H1 (cell line): ENCODE measurements around the gene WTIP. TPM values are rescaled to one million over a fixed set of nuclear protein-coding genes. Genes with fewer than 3 reads are reported as not detected.

Experiments
- CTCF ChIA-PET: fragments of 300-600 bp; sonication (Branson Sonifier 250); formaldehyde crosslinking; loops from one replicate; lab custom pipeline; 2021; ENCODE audit not compliant: partially characterized antibody; lab: Charles Lee
- POLR2A ChIA-PET: fragments of 300-600 bp; sonication (Branson Sonifier 250); formaldehyde crosslinking; loops from one replicate; lab custom pipeline; 2021; ENCODE audit warnings: inconsistent platforms; ENCODE audit not compliant: partially characterized antibody; lab: Charles Lee
- DNase-seq, 2 experiments: peaks; one replicate each; pipeline versions ENCODE4 v3.0.0 to v3.0.0-alpha.2; 2010 to 2022; ENCODE audit warnings: low spot score in 2 of 2, low read depth in 1 of 2, mixed read lengths in 1 of 2
- FAIRE-seq: peaks from 2 replicates; lab custom pipeline; 2011; peaks lifted over from hg19 to GRCh38; lab: Jason Lieb, UNC
- H2AFZ ChIP-seq: 2 replicates; pipeline ENCODE4 v1.8.1; 2012; ENCODE audit warnings: low read length, inconsistent platforms
- H2AK5ac ChIP-seq: 2 replicates; pipeline ENCODE4 v1.6.1; 2013; ENCODE audit warnings: low read depth, low read length
- H2BK120ac ChIP-seq: replicated peaks from 2 replicates; pipeline ENCODE3; 2013; ENCODE audit warnings: low read depth, low read length, inconsistent platforms
- H2BK12ac ChIP-seq: 2 replicates; pipeline ENCODE4 v1.6.1; 2013; ENCODE audit warnings: low read depth, low read length
- H2BK15ac ChIP-seq: 2 replicates; pipeline ENCODE4 v1.6.1; 2013; ENCODE audit warnings: low read length
- H2BK20ac ChIP-seq: 2 replicates; pipeline ENCODE4 v1.6.1; 2013; ENCODE audit warnings: low read length
- H2BK5ac ChIP-seq: 2 replicates; pipeline ENCODE4 v1.6.1; 2013; ENCODE audit warnings: low read depth, low read length
- H3K14ac ChIP-seq: 2 replicates; pipeline ENCODE4 v1.6.1; 2013; ENCODE audit warnings: inconsistent platforms; ENCODE audit not compliant: insufficient read length
- H3K18ac ChIP-seq: 2 replicates; pipeline ENCODE4 v1.6.1; 2013; ENCODE audit warnings: low read length; ENCODE audit errors: extremely low read depth
- H3K23ac ChIP-seq: 2 replicates; pipeline ENCODE4 v1.6.1; 2013; ENCODE audit warnings: inconsistent platforms; ENCODE audit not compliant: insufficient read length
- H3K23me2 ChIP-seq: 2 replicates; pipeline ENCODE4 v1.6.1; 2013; ENCODE audit warnings: low read depth, low read length
- H3K27ac ChIP-seq: 2 replicates; pipeline ENCODE4 v1.6.1; 2011; ENCODE audit warnings: low read depth, low read length, inconsistent platforms
- H3K27me3 ChIP-seq, 4 experiments: replicated peaks in 1 of 4; 1 replicate in 1 of 4; 2 replicates in 3 of 4; pipeline versions ENCODE4 v1.6.1 to v1.8.1; 2011 to 2013; ENCODE audit warnings: low read length in 3 of 4, mild to moderate bottlenecking in 3 of 4, inconsistent platforms in 2 of 4, mixed read lengths in 2 of 4, moderate library complexity in 1 of 4; ENCODE audit not compliant: control insufficient read depth in 3 of 4, insufficient read depth in 3 of 4; ENCODE audit errors: extremely low read depth in 1 of 4
- H3K36me3 ChIP-seq, 4 experiments: 2 replicates each; pipeline versions ENCODE4 v1.6.1 to v1.8.1; 2011 to 2013; ENCODE audit warnings: mild to moderate bottlenecking in 4 of 4, low read length in 3 of 4, moderate library complexity in 2 of 4, control low read depth in 1 of 4, inconsistent platforms in 1 of 4; ENCODE audit not compliant: insufficient read depth in 4 of 4, control insufficient read depth in 2 of 4
- H3K4ac ChIP-seq: replicated peaks from 2 replicates; pipeline ENCODE3; 2013; ENCODE audit warnings: low read length, low read depth, mixed read lengths, inconsistent platforms; ENCODE audit not compliant: insufficient read length
- H3K4me1 ChIP-seq, 4 experiments: replicated peaks in 1 of 4; 1 replicate in 1 of 4; 2 replicates in 3 of 4; pipeline versions ENCODE4 v1.6.1 to v1.8.1; 2011 to 2013; ENCODE audit warnings: low read length in 3 of 4, inconsistent platforms in 2 of 4, mixed read lengths in 1 of 4; ENCODE audit not compliant: insufficient read depth in 4 of 4, control insufficient read depth in 3 of 4
- H3K4me2 ChIP-seq, 2 experiments: 2 replicates each; pipeline versions ENCODE4 v1.6.1 to v1.8.1; 2011 to 2013; ENCODE audit warnings: low read depth in 2 of 2, low read length in 2 of 2, control low read depth in 1 of 2, inconsistent platforms in 1 of 2, mild to moderate bottlenecking in 1 of 2; ENCODE audit not compliant: insufficient read depth in 1 of 2
- H3K4me3 ChIP-seq, 4 experiments: fragments of 200-600, 300-600 bp in 1 of 4; sonication (generic), shearing (Covaris generic), sonication (Bioruptor Twin) in 1 of 4; 2 replicates each; pipeline versions ENCODE4 v1.5.1 to v1.8.1; 2011 to 2016; ENCODE audit warnings: low read length in 4 of 4, low read depth in 3 of 4, control low read depth in 2 of 4, inconsistent platforms in 2 of 4, mild to moderate bottlenecking in 2 of 4, mixed read lengths in 1 of 4, moderate library complexity in 1 of 4; ENCODE audit not compliant: insufficient read depth in 2 of 4; ENCODE audit errors: extremely low read depth in 1 of 4
- H3K56ac ChIP-seq: replicated peaks from 2 replicates; pipeline ENCODE3; 2013; ENCODE audit warnings: low read depth, mild to moderate bottlenecking, mixed read lengths, low read length, inconsistent platforms; ENCODE audit not compliant: insufficient read length
- H3K79me1 ChIP-seq: 2 replicates; pipeline ENCODE4 v1.6.1; 2013; ENCODE audit warnings: low read depth, low read length, control low read depth
- H3K79me2 ChIP-seq, 2 experiments: 2 replicates each; pipeline versions ENCODE4 v1.6.1 to v1.8.1; 2012 to 2013; ENCODE audit warnings: low read length in 2 of 2, mild to moderate bottlenecking in 2 of 2, inconsistent platforms in 1 of 2; ENCODE audit not compliant: insufficient read depth in 2 of 2, control insufficient read depth in 1 of 2
- H3K9ac ChIP-seq, 4 experiments: replicated peaks in 1 of 4; 1 replicate in 1 of 4; 2 replicates in 3 of 4; pipeline versions ENCODE4 v1.6.1 to v1.8.1; 2011 to 2013; ENCODE audit warnings: low read depth in 3 of 4, low read length in 3 of 4, control low read depth in 2 of 4, mild to moderate bottlenecking in 2 of 4, moderate library complexity in 2 of 4, inconsistent platforms in 1 of 4; ENCODE audit errors: extremely low read depth in 1 of 4
- H3K9me3 ChIP-seq, 2 experiments: 2 replicates each; pipeline versions ENCODE4 v1.6.1 to v1.8.1; 2012 to 2013; ENCODE audit warnings: mild to moderate bottlenecking in 2 of 2, moderate library complexity in 2 of 2, control low read depth in 1 of 2, inconsistent platforms in 1 of 2, low read depth in 1 of 2, low read length in 1 of 2, mixed read lengths in 1 of 2; ENCODE audit not compliant: insufficient read depth in 2 of 2
- H4K20me1 ChIP-seq, 2 experiments: replicated peaks in 1 of 2; 2 replicates each; pipeline versions ENCODE3 to v1.8.1; 2011 to 2013; ENCODE audit warnings: inconsistent platforms in 2 of 2, low read length in 2 of 2, mild to moderate bottlenecking in 1 of 2; ENCODE audit not compliant: insufficient read depth in 2 of 2, control insufficient read depth in 1 of 2
- H4K5ac ChIP-seq: 2 replicates; pipeline ENCODE4 v1.6.1; 2013; ENCODE audit warnings: low read length, low read depth, mixed read lengths, inconsistent platforms; ENCODE audit not compliant: insufficient read length
- H4K8ac ChIP-seq: 2 replicates; pipeline ENCODE4 v1.8.0; 2013; ENCODE audit warnings: mild to moderate bottlenecking, moderate library complexity, low read length, inconsistent platforms; ENCODE audit not compliant: insufficient read depth; ENCODE audit errors: extremely low read depth
- H4K91ac ChIP-seq: replicated peaks from 2 replicates; pipeline ENCODE3; 2013; ENCODE audit warnings: low read length, mixed read lengths, inconsistent platforms; ENCODE audit not compliant: insufficient read length
- BRCA1 ChIP-seq: IDR thresholded peaks from 2 replicates; pipeline ENCODE4 v1.6.1; 2012; ENCODE audit warnings: low read depth, low read length, improper control_type of control experiment
- CTBP2 ChIP-seq: IDR thresholded peaks from 2 replicates; pipeline ENCODE4 v1.7.0; 2011; ENCODE audit warnings: borderline replicate concordance, mild to moderate bottlenecking, moderate library complexity, mixed read lengths, low read length; ENCODE audit not compliant: insufficient read depth, insufficient read length
- E2F6 ChIP-seq: IDR thresholded peaks from 2 replicates; pipeline ENCODE4 v1.6.1; 2012; ENCODE audit warnings: inconsistent platforms
- KDM5A ChIP-seq: fragments of 200-600 bp; IDR thresholded peaks from 2 replicates; pipeline ENCODE4 v1.7.1; 2012; ENCODE audit warnings: mild to moderate bottlenecking, low read length, inconsistent platforms, mixed read lengths
- SP1 ChIP-seq: IDR thresholded peaks from 2 replicates; pipeline ENCODE4 v1.6.1; 2011; ENCODE audit warnings: low read depth, low read length
- SP2 ChIP-seq: IDR thresholded peaks from 2 replicates; pipeline ENCODE4 v1.6.1; 2012; ENCODE audit warnings: mild to moderate bottlenecking, low read length, inconsistent platforms
- SUZ12 ChIP-seq: fragments of 200-600 bp; sonication (generic); IDR thresholded peaks from 2 replicates; pipeline ENCODE4 v1.6.1; 2012; ENCODE audit warnings: mild to moderate bottlenecking, inconsistent platforms, low read length, moderate library complexity, mixed read lengths
- USF2 ChIP-seq: IDR thresholded peaks from 2 replicates; pipeline ENCODE4 v1.6.1; 2011; ENCODE audit warnings: low read length, improper control_type of control experiment
- WGBS, 2 experiments: shearing (Covaris generic) in 1 of 2; methylation state at CpG; one replicate each; pipeline versions ENCODE4 v1.1.6 to v1.1.7; 2013 to 2015; ENCODE audit warnings: low lambda C conversion rate in 2 of 2, mixed read lengths in 2 of 2, inconsistent platforms in 1 of 2, low coverage in 1 of 2, missing lambda C conversion rate in 1 of 2; ENCODE audit not compliant: insufficient replicate concordance in 2 of 2, insufficient coverage in 1 of 2, insufficient read length in 1 of 2; ENCODE audit errors: extremely low coverage in 1 of 2, missing lambda C conversion rate in 1 of 2; 5-methylcytosine and 5-hydroxymethylcytosine counted together
- polyA plus RNA-seq, 7 experiments: library from polyadenylated mRNA; depleted of rRNA in 3 of 7; stranded (reverse) in 5 of 7; unstranded in 2 of 7; fragments of >200 nt in 5 of 7; fragments of 200-250 nt in 2 of 7; gene quantifications; 1 replicate in 5 of 7; 2 replicates in 1 of 7; 4 replicates in 1 of 7; pipeline versions ENCODE4 v1.2.1 to v1.2.3, GENCODE V29; 2011 to 2013; ENCODE audit warnings: missing spikeins in 2 of 7, mixed read lengths in 2 of 7
- total RNA-seq: library from RNA; stranded (reverse); fragmentation: NEBNext Ultra II Directional; extraction: Animal tissue kit (Norgen Biotek cat#: 25700); gene quantifications from 2 replicates; pipeline ENCODE4 v1.2.1, GENCODE V29; 2021

WTIP gene
- total and polyA plus RNA-seq, 2 of the 8 experiments (the other 6 are each of a cell fraction or from before 2014, with no cell fraction given) = 8.7 to 15.4 TPM

GRCh38 chr19:34432797-34433196, 48.8 kb upstream of the WTIP start:
- no peak overlapping the region for H4K91ac ChIP-seq
- H2BK12ac ChIP-seq = no peak overlapping the region
- H4K8ac ChIP-seq = no peak overlapping the region
- H3K9me3 ChIP-seq = no peaks in the 10 kb centered on the region
- peaks cover 4% of the 10 kb centered on the region for H3K79me1 ChIP-seq
- H3K79me2 ChIP-seq = peaks cover 32 to 82% of the 10 kb centered on the region in 2 experiments
- no peak overlapping the region for H2BK5ac ChIP-seq
- no peak overlapping the region for H3K27ac ChIP-seq
- ChIA-PET CTCF (interaction anchor here (0.6 kb wide), 1 partner anchor 70 kb away, joined by 3 read pairs; no protein-coding TSS in a partner anchor), POLR2A (interaction anchor here (0.6 to 1.7 kb wide), 3 partner anchors 9 to 28 kb away, joined by 3 to 7 read pairs (median 4); no protein-coding TSS in a partner anchor)
- FAIRE-seq (no peak), DNase-seq (no peak)
- no peak overlapping the region for H3K4ac ChIP-seq
- no peak overlapping the region for H3K18ac ChIP-seq
- H4K20me1 ChIP-seq = peaks cover 14 to 17% of the 10 kb centered on the region in 2 experiments
- no peak overlapping the region for H3K14ac ChIP-seq
- no peak overlapping the region for H2BK120ac ChIP-seq
- H3K4me3 ChIP-seq = no peak overlapping the region
- no peak overlapping the region for H2AFZ ChIP-seq
- no peak overlapping the region for H2AK5ac ChIP-seq
- H3K9ac ChIP-seq = no peak overlapping the region; a peak in 1 of 7 replicates
- H3K27me3 ChIP-seq = no peaks in the 10 kb centered on the region
- WGBS, 2 experiments = 95% methylated on average over 5 of the region's 5 CpGs; no CpG with 5 or more reads in 1 of the 2 experiments
- H4K5ac ChIP-seq = no peak overlapping the region
- H3K23me2 ChIP-seq = 0 out of 2 replicates have a peak, but pooled peaks cover 3% of the 10 kb centered on the region
- H3K36me3 ChIP-seq = peaks cover 9 to 60% (median 37%) of the 10 kb centered on the region in 4 experiments; a peak in 7 of 8 replicates
- no peak overlapping the region for H2BK20ac ChIP-seq
- H3K23ac ChIP-seq = no peak overlapping the region
- no peak overlapping the region for H3K56ac ChIP-seq
- no peak overlapping the region for H2BK15ac ChIP-seq
- H3K4me2 ChIP-seq = no peak overlapping the region
- peaks cover 0 to 2% (median 0%) of the 10 kb centered on the region in 4 experiments; a peak in 1 of 7 replicates for H3K4me1 ChIP-seq
- TF ChIP-seq USF2 (no peak), KDM5A (no peak), SP2 (no peak), CTBP2 (no peak), SUZ12 (no peak), E2F6 (no peak), BRCA1 (no peak), SP1 (no peak)
